ENCODE results near the gene ZNF444.

DNA sequence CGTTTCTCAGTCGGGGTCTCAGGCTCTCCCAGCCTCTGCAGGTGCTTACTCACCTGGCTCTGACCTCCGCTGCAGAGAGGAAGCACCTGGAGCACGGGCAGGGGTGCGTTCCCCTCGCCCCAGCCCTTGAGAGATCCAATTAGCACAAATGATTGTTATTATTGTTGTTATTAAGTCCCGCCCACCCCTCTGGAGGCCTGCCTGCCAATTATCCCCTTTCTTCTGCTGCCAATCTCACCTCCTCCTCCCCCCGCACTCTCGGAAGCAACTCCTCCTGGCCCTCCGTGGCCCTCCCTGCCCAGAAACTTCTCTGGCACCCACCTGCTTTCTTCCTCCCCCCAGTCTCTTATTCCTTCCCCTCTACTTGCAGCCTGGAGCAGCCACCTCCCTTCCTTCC, 28.8 kb upstream of the ZNF444 start:
- no peak for TF ChIP-seq CHD2 (IDR thresholded peaks at IDR 0.05; ENCODE audit: low read length, partially characterized antibody)
- TF ChIP-seq RFX5 (IDR thresholded peaks at IDR 0.05), result no peak
- no peak for TF ChIP-seq EP300 (IDR thresholded peaks at IDR 0.05)
- no peak for TF ChIP-seq REST (IDR thresholded peaks at IDR 0.05)
- TF ChIP-seq, protein P1, sequence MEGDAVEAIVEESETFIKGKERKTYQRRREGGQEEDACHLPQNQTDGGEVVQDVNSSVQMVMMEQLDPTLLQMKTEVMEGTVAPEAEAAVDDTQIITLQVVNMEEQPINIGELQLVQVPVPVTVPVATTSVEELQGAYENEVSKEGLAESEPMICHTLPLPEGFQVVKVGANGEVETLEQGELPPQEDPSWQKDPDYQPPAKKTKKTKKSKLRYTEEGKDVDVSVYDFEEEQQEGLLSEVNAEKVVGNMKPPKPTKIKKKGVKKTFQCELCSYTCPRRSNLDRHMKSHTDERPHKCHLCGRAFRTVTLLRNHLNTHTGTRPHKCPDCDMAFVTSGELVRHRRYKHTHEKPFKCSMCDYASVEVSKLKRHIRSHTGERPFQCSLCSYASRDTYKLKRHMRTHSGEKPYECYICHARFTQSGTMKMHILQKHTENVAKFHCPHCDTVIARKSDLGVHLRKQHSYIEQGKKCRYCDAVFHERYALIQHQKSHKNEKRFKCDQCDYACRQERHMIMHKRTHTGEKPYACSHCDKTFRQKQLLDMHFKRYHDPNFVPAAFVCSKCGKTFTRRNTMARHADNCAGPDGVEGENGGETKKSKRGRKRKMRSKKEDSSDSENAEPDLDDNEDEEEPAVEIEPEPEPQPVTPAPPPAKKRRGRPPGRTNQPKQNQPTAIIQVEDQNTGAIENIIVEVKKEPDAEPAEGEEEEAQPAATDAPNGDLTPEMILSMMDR (IDR thresholded peaks at IDR 0.05), result no peak
- no peak for TF ChIP-seq MAZ (IDR thresholded peaks at IDR 0.05; ENCODE audit: borderline replicate concordance, low read depth, low read length)
- no peak for TF ChIP-seq RCOR1 (IDR thresholded peaks at IDR 0.05; ENCODE audit: low read depth, low read length)
- TF ChIP-seq, protein P2, sequence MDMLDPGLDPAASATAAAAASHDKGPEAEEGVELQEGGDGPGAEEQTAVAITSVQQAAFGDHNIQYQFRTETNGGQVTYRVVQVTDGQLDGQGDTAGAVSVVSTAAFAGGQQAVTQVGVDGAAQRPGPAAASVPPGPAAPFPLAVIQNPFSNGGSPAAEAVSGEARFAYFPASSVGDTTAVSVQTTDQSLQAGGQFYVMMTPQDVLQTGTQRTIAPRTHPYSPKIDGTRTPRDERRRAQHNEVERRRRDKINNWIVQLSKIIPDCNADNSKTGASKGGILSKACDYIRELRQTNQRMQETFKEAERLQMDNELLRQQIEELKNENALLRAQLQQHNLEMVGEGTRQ (IDR thresholded peaks at IDR 0.05), result no peak
- TF ChIP-seq BHLHE40 (IDR thresholded peaks at IDR 0.05; ENCODE audit: low read depth, low read length), result no peak
- TF ChIP-seq ZFP36 (IDR thresholded peaks at IDR 0.05; ENCODE audit: borderline replicate concordance, partially characterized antibody), result no peak

Data from A549 (cell line).